ENCODE measurements around the gene PCNA.

- TF ChIP-seq POLR2A (IDR thresholded peaks at IDR 0.05; ENCODE audit: borderline replicate concordance, extremely low read depth, insufficient read depth, insufficient read length) (no peak), CTCF (IDR thresholded peaks at IDR 0.05 in 2 of 3, conservative IDR thresholded peaks at IDR 0.05 in 1 of 3; ENCODE audit: borderline replicate concordance in 1 of 3, insufficient read depth in 1 of 3, low read depth in 2 of 3, low read length in 2 of 3) (no peak), REST (IDR thresholded peaks at IDR 0.05; ENCODE audit: low read depth) (no peak), ZBTB33 (IDR thresholded peaks at IDR 0.05; ENCODE audit: extremely low read depth, insufficient replicate concordance, low read length) (no peak), POLR2AphosphoS5 (IDR thresholded peaks at IDR 0.05; ENCODE audit: low read depth, low read length) (no peak), JUND (IDR thresholded peaks at IDR 0.05) (no peak), RAD21 (IDR thresholded peaks at IDR 0.05; ENCODE audit: low read depth) (no peak), ZFX (IDR thresholded peaks at IDR 0.05) (no peak), YY1 (IDR thresholded peaks at IDR 0.05; ENCODE audit: extremely low read depth, insufficient replicate concordance, low read depth, low read length) (no peak), ATF3 (IDR thresholded peaks at IDR 0.05) (no peak)
These were observed 39.3 kb downstream of the PCNA start for GRCh38 chr20:5080384-5080877.
